ENCODE measurements around the gene AKIP1.

- TF ChIP-seq CTCF (conservative IDR thresholded peaks at IDR 0.05) (no peak), ZFX (IDR thresholded peaks at IDR 0.05) (no peak)
These were observed 5.3 kb upstream of the AKIP1 start for GRCh38 chr11:8905528-8906165.

Data from C4-2B (cell line).